ENCODE measurements around the gene ZNF695. TPM values are rescaled to one million over a fixed set of nuclear protein-coding genes. Genes with fewer than 3 reads are reported as not detected.
"Not testable (repeated sequence)": the region's sequence is repeated elsewhere in the genome, so short reads cannot be mapped to it uniquely, and the experiment has no call there.

Gene ZNF695
- polyA plus RNA-seq = 1.5 TPM
- long read RNA-seq, donor 1 = 0 reads
- long read RNA-seq, donor 2 = 0 reads
- long read RNA-seq, donor 3 = 0 reads
- long read RNA-seq, donor 4 = 0 reads
- long read RNA-seq, donor 5 = 0 reads
- long read RNA-seq, donor 6 = 0 reads
- long read RNA-seq, donor 7 = 0 reads
- long read RNA-seq, donor 8 = 0 reads
- long read RNA-seq, donor 9 = 0 reads
- long read RNA-seq, donor 10 = 0 reads
- long read RNA-seq, donor 11 = 0 reads

DNA sequence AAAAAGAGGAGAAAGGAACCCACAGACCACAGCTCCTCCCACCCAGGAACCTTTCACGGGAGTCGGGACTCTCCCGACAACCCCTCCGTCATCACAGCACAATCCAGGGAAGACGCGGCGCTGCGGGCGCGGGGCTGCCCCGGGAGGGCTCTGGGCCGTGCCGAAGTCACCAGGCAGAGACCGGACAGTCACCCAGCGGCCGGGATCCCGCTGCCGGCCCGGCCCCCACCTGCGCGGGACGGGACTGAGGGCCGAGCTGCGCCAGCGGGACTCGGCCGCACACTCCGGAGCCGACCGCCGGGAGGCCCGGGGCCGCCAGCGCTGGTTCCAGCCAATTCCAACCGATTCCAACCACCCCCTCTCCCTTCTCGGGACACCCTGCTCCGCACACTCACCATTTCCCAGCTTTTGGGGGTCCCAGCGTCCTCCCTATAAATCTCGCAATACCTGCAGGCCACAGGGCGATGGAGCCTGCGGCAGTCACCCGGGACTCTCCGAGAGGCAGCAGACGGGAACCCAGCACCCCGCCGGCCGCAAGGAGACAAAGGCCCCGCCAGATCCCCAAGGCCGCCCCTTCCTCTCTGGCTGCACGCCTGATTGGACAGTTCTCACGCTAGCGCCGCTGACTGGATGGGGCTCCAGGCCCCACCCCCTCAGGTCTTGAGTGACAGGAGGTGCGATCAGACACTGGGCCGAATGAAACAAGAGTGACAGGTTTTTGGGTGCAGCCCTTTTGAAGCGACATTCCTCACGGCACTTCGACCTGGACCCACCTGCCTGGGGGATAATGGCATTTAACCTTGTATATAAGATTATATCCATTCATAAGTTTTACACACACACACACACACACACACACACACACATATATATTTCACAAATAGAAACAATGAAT, at the start of gene ZNF695:
Gene ZNF695 (minus strand): TSS at position 547 of the 895 bp plus-strand sequence. CDS start 149 bp downstream, at position 398.
- H3K27ac ChIP-seq (ENCODE audit: low read length) = no peak within 1 kb of the TSS
- peak; percentile 87 to 93 for DNase-seq
- WGBS (ENCODE audit: insufficient coverage, low lambda C conversion rate) = no CpG with 5 or more reads among the region's 58 CpGs
- H3K9me3 ChIP-seq (ENCODE audit: control insufficient read depth, low read depth, low read length) = peaks cover 2% of the 10 kb centered on the region
- no peaks in the 10 kb centered on the region for H3K27me3 ChIP-seq (ENCODE audit: control insufficient read depth, insufficient read depth, low read length)
- no peaks in the 10 kb centered on the region for H3K36me3 ChIP-seq (ENCODE audit: control insufficient read depth, insufficient read depth, low read length)
- peak within 1 kb of the TSS; percentile 65 for H3K4me3 ChIP-seq (ENCODE audit: low read length)
- H3K4me1 ChIP-seq (ENCODE audit: control insufficient read depth, insufficient read depth, low read length) = peaks cover 2% of the 10 kb centered on the region

- DNase-seq = no peak
- Histone ChIP-seq H3K9me3 (ENCODE audit: control insufficient read depth, low read depth, low read length) (peaks cover 35% of the 10 kb centered on the region), H3K4me3 (ENCODE audit: low read length) (no peak overlapping the region), H3K27ac (ENCODE audit: low read length) (no peak overlapping the region), H3K36me3 (ENCODE audit: control insufficient read depth, insufficient read depth, low read length) (no peaks in the 10 kb centered on the region), H3K27me3 (ENCODE audit: control insufficient read depth, insufficient read depth, low read length) (no peaks in the 10 kb centered on the region), H3K4me1 (ENCODE audit: control insufficient read depth, insufficient read depth, low read length) (no peaks in the 10 kb centered on the region)
- WGBS (ENCODE audit: insufficient coverage, low lambda C conversion rate) = 100% methylated on average over 1 of the region's 2 CpGs
These were observed 48.2 kb upstream of the ZNF695 start for GRCh38 chr1:247056071-247056470.

GRCh38 chr1:247054992-247055415, 47.1 kb upstream of the ZNF695 start:
- H3K9me3 ChIP-seq (ENCODE audit: control insufficient read depth, low read depth, low read length) = peaks cover 43% of the 10 kb centered on the region
- DNase-seq = no peak
- 0% methylated on average over 1 of the region's 2 CpGs for WGBS (ENCODE audit: insufficient coverage, low lambda C conversion rate)

DNA sequence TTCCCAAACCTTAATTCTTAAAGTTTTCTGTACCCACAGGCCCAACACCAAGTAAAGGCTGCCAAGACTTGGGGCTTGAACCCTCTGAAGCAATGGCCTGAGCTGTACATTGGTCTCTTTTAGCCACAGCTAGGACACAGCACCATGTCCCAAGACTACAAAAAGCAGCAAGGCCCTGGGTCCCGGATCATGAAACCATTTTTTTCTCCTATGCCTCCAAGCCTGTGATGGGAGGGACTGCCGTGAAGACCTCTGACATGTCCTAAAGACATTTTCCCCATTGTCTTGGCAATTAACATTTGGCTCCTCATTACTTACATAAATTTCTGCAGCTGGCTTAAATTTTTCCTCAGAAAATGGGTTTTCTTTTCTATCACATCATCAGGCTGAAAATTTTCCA, 39.8 kb upstream of the ZNF695 start:
- Histone ChIP-seq H3K4me1 (ENCODE audit: control insufficient read depth, insufficient read depth, low read length) (no peaks in the 10 kb centered on the region), H3K9me3 (ENCODE audit: control insufficient read depth, low read depth, low read length) (peaks cover 30% of the 10 kb centered on the region), H3K4me3 (ENCODE audit: low read length) (no peak overlapping the region), H3K27me3 (ENCODE audit: control insufficient read depth, insufficient read depth, low read length) (no peaks in the 10 kb centered on the region), H3K36me3 (ENCODE audit: control insufficient read depth, insufficient read depth, low read length) (no peaks in the 10 kb centered on the region), H3K27ac (ENCODE audit: low read length) (no peak overlapping the region)
- DNase-seq = no peak
- WGBS (ENCODE audit: insufficient coverage, low lambda C conversion rate) = no CpG with 5 or more reads among the region's 2 CpGs

More at GRCh38 chr1:247054992-247055415, 47.1 kb upstream of the ZNF695 start:
- Histone ChIP-seq H3K27me3 (ENCODE audit: control insufficient read depth, insufficient read depth, low read length) (no peaks in the 10 kb centered on the region), H3K27ac (ENCODE audit: low read length) (no peak overlapping the region), H3K4me1 (ENCODE audit: control insufficient read depth, insufficient read depth, low read length) (no peaks in the 10 kb centered on the region), H3K36me3 (ENCODE audit: control insufficient read depth, insufficient read depth, low read length) (no peaks in the 10 kb centered on the region), H3K4me3 (ENCODE audit: low read length) (no peak overlapping the region)

GRCh38 chr1:247047260-247047659, 39.4 kb upstream of the ZNF695 start:
- Histone ChIP-seq H3K9me3 (ENCODE audit: control insufficient read depth, low read depth, low read length) (peaks cover 27% of the 10 kb centered on the region), H3K27me3 (ENCODE audit: control insufficient read depth, insufficient read depth, low read length) (no peaks in the 10 kb centered on the region), H3K4me1 (ENCODE audit: control insufficient read depth, insufficient read depth, low read length) (no peaks in the 10 kb centered on the region), H3K27ac (ENCODE audit: low read length) (no peak overlapping the region), H3K4me3 (ENCODE audit: low read length) (no peak overlapping the region), H3K36me3 (ENCODE audit: control insufficient read depth, insufficient read depth, low read length) (no peaks in the 10 kb centered on the region)
- WGBS (ENCODE audit: insufficient coverage, low lambda C conversion rate) = no CpG with 5 or more reads among the region's 2 CpGs
- no peak for DNase-seq

DNA sequence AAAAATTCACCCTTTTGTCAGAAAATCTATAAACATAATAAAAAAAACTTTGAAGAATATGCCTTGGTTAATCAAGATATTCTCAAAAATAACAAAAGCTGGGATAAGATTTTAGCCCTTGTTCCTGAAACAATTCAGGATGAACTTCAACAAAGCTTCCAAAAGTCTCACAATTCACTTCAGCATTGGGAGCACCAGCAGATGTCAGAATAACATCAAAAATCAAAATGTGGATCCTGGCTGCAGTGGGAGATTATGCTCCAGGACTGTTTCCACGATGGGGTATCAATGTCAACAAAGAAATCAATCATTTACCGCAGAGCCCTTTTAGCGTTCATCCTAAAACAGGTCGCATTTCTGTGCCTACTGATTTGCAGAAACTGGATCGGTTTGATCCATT, 35.5 kb upstream of the ZNF695 start:
- Histone ChIP-seq H3K4me1 (ENCODE audit: control insufficient read depth, insufficient read depth, low read length) (no peaks in the 10 kb centered on the region), H3K4me3 (ENCODE audit: low read length) (no peak overlapping the region), H3K27me3 (ENCODE audit: control insufficient read depth, insufficient read depth, low read length) (no peaks in the 10 kb centered on the region), H3K9me3 (ENCODE audit: control insufficient read depth, low read depth, low read length) (peaks cover 33% of the 10 kb centered on the region), H3K36me3 (ENCODE audit: control insufficient read depth, insufficient read depth, low read length) (no peaks in the 10 kb centered on the region), H3K27ac (ENCODE audit: low read length) (no peak overlapping the region)
- DNase-seq = no peak
- no CpG with 5 or more reads among the region's 5 CpGs for WGBS (ENCODE audit: insufficient coverage, low lambda C conversion rate)

DNA sequence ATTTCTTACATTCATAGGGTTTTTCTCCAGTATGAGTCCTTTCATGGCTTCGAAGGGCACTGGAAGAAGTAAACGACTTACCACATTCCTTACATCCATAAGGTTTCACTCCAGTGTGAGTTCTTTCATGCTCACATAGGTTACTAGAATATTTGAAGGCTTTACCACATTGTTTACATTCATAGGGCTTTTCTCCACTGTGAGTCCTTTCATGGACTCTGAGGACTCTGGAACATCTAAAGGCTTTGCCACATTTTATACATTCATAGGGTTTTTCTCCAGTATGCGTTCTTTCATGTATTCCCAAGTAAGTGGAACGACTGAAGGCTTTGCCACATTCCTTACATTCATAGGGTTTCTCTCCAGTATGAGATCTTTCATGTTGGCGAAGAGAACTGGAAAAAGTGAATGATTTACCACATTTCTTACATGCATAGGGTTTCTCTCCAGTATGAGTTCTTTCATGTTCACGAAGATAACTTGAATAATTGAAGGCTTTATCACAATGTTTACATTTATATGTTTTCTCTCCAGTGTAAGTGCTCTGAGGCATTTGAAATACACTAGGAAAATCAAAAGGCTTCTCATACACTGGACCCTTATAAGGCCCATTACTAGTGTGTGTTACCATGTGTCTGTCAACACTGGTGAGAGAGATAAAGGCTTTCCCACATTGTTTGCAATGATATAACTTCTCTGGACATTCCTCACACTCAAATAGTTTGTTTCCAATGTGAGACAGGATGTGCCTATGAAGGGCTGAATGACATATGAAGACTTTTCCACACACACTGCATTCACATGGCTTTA, 29.9 kb upstream of the ZNF695 start:
- no peaks in the 10 kb centered on the region for H3K27me3 ChIP-seq (ENCODE audit: control insufficient read depth, insufficient read depth, low read length)
- no peak overlapping the region for H3K4me3 ChIP-seq (ENCODE audit: low read length)
- 84% methylated on average over 4 of the region's 6 CpGs for WGBS (ENCODE audit: insufficient coverage, low lambda C conversion rate)
- H3K9me3 ChIP-seq (ENCODE audit: control insufficient read depth, low read depth, low read length) = peaks cover 30% of the 10 kb centered on the region
- H3K4me1 ChIP-seq (ENCODE audit: control insufficient read depth, insufficient read depth, low read length) = no peaks in the 10 kb centered on the region
- peaks cover 15% of the 10 kb centered on the region for H3K36me3 ChIP-seq (ENCODE audit: control insufficient read depth, insufficient read depth, low read length)
- H3K27ac ChIP-seq (ENCODE audit: low read length) = no peak overlapping the region
- no peak for DNase-seq

- not testable (repeated sequence) for DNase-seq; H3K4me3 ChIP-seq (ENCODE audit: low read length); H3K36me3 ChIP-seq (ENCODE audit: control insufficient read depth, insufficient read depth, low read length); H3K27me3 ChIP-seq (ENCODE audit: control insufficient read depth, insufficient read depth, low read length); H3K4me1 ChIP-seq (ENCODE audit: control insufficient read depth, insufficient read depth, low read length); H3K27ac ChIP-seq (ENCODE audit: low read length)
- peaks cover 11% of the 10 kb centered on the region for H3K9me3 ChIP-seq (ENCODE audit: control insufficient read depth, low read depth, low read length)
- WGBS (ENCODE audit: insufficient coverage, low lambda C conversion rate) = no CpG with 5 or more reads among the region's 30 CpGs
These were observed 24.4 kb upstream of the ZNF695 start for GRCh38 chr1:247032306-247032705.

- H3K27me3 ChIP-seq (ENCODE audit: control insufficient read depth, insufficient read depth, low read length); DNase-seq; H3K9me3 ChIP-seq (ENCODE audit: control insufficient read depth, low read depth, low read length); H3K4me3 ChIP-seq (ENCODE audit: low read length); H3K27ac ChIP-seq (ENCODE audit: low read length); H3K36me3 ChIP-seq (ENCODE audit: control insufficient read depth, insufficient read depth, low read length); H3K4me1 ChIP-seq (ENCODE audit: control insufficient read depth, insufficient read depth, low read length): not testable (repeated sequence)
- WGBS (ENCODE audit: insufficient coverage, low lambda C conversion rate) = 90% methylated on average over 2 of the region's 5 CpGs
These were observed 16.8 kb upstream of the ZNF695 start for GRCh38 chr1:247024658-247025057.

- DNase-seq = no peak
- Histone ChIP-seq H3K36me3 (ENCODE audit: control insufficient read depth, insufficient read depth, low read length) (no peaks in the 10 kb centered on the region), H3K4me1 (ENCODE audit: control insufficient read depth, insufficient read depth, low read length) (no peaks in the 10 kb centered on the region), H3K27me3 (ENCODE audit: control insufficient read depth, insufficient read depth, low read length) (no peaks in the 10 kb centered on the region), H3K9me3 (ENCODE audit: control insufficient read depth, low read depth, low read length) (peaks cover 8% of the 10 kb centered on the region), H3K4me3 (ENCODE audit: low read length) (no peak overlapping the region), H3K27ac (ENCODE audit: low read length) (no peak overlapping the region)
- no CpG with 5 or more reads among the region's 6 CpGs for WGBS (ENCODE audit: insufficient coverage, low lambda C conversion rate)
These were observed 5.5 kb upstream of the ZNF695 start for GRCh38 chr1:247013391-247013790.
